ENCODE results near the gene SPATS1. TPM values are rescaled to one million over a fixed set of nuclear protein-coding genes. Genes with fewer than 3 reads are reported as not detected.

Gene SPATS1
- total RNA-seq, 4 donors from 2014 or later, result not detected

- no peak for TF ChIP-seq EP300 (IDR thresholded peaks at IDR 0.05)
- no peak for TF ChIP-seq POLR2A (IDR thresholded peaks at IDR 0.05)
- no peak for TF ChIP-seq CTCF (IDR thresholded peaks at IDR 0.05)
- no peaks in the 10 kb centered on the region for H3K36me3 ChIP-seq
- H3K27me3 ChIP-seq, result no peaks in the 10 kb centered on the region
- H3K9me3 ChIP-seq, result peaks cover 0 to 6% (median 0%) of the 10 kb centered on the region in 4 donors
- H3K4me3 ChIP-seq, result no peak overlapping the region
- 85 to 87% methylated on average over 4 of the region's 4 CpGs for WGBS, 2 donors
- no peaks in the 10 kb centered on the region for H3K4me1 ChIP-seq
- no peak for DNase-seq (ENCODE audit: low spot score in 2 of 2)
- no peak overlapping the region for H3K27ac ChIP-seq
Measured at GRCh38 chr6:44355640-44356039, 13.2 kb downstream of the SPATS1 start.

- peaks cover 0 to 6% (median 0%) of the 10 kb centered on the region in 4 donors for H3K9me3 ChIP-seq
- WGBS, 2 donors, result 68 to 74% methylated on average over 1 of the region's 1 CpG
Measured at GRCh38 chr6:44356487-44356886, 14.0 kb downstream of the SPATS1 start.

GRCh38 chr6:44359973-44360372 is 17.5 kb downstream of the SPATS1 start:
- H3K4me1 ChIP-seq, result peaks cover 0 to 5% (median 0%) of the 10 kb centered on the region in 4 donors
- H3K27ac ChIP-seq, result no peak overlapping the region
- H3K4me3 ChIP-seq, result no peak overlapping the region
- TF ChIP-seq POLR2A (IDR thresholded peaks at IDR 0.05), result no peak
- H3K9me3 ChIP-seq, result peaks cover 0 to 6% (median 0%) of the 10 kb centered on the region in 4 donors
- no peak for DNase-seq (ENCODE audit: low spot score in 2 of 2)
- H3K27me3 ChIP-seq, result no peaks in the 10 kb centered on the region
- no peaks in the 10 kb centered on the region for H3K36me3 ChIP-seq
- 85 to 86% methylated on average over 3 of the region's 3 CpGs for WGBS, 2 donors

More at GRCh38 chr6:44356487-44356886, 14.0 kb downstream of the SPATS1 start:
- H3K36me3 ChIP-seq, result no peaks in the 10 kb centered on the region
- DNase-seq (ENCODE audit: low spot score in 2 of 2), result no peak
- TF ChIP-seq CTCF (IDR thresholded peaks at IDR 0.05) (no peak), POLR2A (IDR thresholded peaks at IDR 0.05) (no peak), EP300 (IDR thresholded peaks at IDR 0.05) (no peak)
- no peak overlapping the region for H3K4me3 ChIP-seq
- no peak overlapping the region for H3K27ac ChIP-seq
- no peaks in the 10 kb centered on the region for H3K4me1 ChIP-seq
- H3K27me3 ChIP-seq, result no peaks in the 10 kb centered on the region

- Histone ChIP-seq H3K27me3 (no peaks in the 10 kb centered on the region), H3K9me3 (no peaks in the 10 kb centered on the region), H3K36me3 (no peaks in the 10 kb centered on the region), H3K27ac (peak overlapping the region in 1 of 4 donors; percentile 43), H3K4me1 (peaks cover 0 to 5% (median 0%) of the 10 kb centered on the region in 4 donors), H3K4me3 (no peak overlapping the region)
- no peak for DNase-seq (ENCODE audit: low spot score in 2 of 2)
- TF ChIP-seq POLR2A (IDR thresholded peaks at IDR 0.05) (no peak), CTCF (IDR thresholded peaks at IDR 0.05) (no peak), EP300 (IDR thresholded peaks at IDR 0.05) (no peak)
- WGBS, 2 donors, result 54 to 55% methylated on average over 6 of the region's 6 CpGs
Measured at GRCh38 chr6:44361947-44362346, 19.5 kb downstream of the SPATS1 start.

- peaks cover 0 to 5% (median 0%) of the 10 kb centered on the region in 4 donors for H3K4me1 ChIP-seq
- WGBS, 2 donors, result 97 to 98% methylated on average over 3 of the region's 3 CpGs
- TF ChIP-seq EP300 (IDR thresholded peaks at IDR 0.05), result no peak
- TF ChIP-seq CTCF (IDR thresholded peaks at IDR 0.05), result no peak
- TF ChIP-seq POLR2A (IDR thresholded peaks at IDR 0.05), result no peak
- no peak for DNase-seq (ENCODE audit: low spot score in 2 of 2)
- no peaks in the 10 kb centered on the region for H3K36me3 ChIP-seq
- H3K27ac ChIP-seq, result no peak overlapping the region
- no peaks in the 10 kb centered on the region for H3K9me3 ChIP-seq
- H3K27me3 ChIP-seq, result no peaks in the 10 kb centered on the region
- no peak overlapping the region for H3K4me3 ChIP-seq
Measured at GRCh38 chr6:44363377-44363926, 21.0 kb downstream of the SPATS1 start.

Data from tibial nerve (tissue), 4 donors.